HCT116 (cell line): ENCODE results near the gene ARHGEF10L. TPM values are rescaled to one million over a fixed set of nuclear protein-coding genes. Genes with fewer than 3 reads are reported as not detected.

Source experiments
- ATAC-seq: fragments of 200-7000 bp; cut with Tn5 transposase; 2 replicates; pipeline ENCODE4 v1.9.1; 2020; ENCODE audit warnings: mild to moderate bottlenecking, moderate library complexity
- BruUV-seq: library from RNA; stranded (reverse); fragments of 400-500 nt; replicated peaks from 2 replicates; lab custom pipeline; 2021; lab: Mats Ljungman, UMichigan
- CTCF ChIA-PET: fragments of 300-600 bp; sonication (Branson Sonifier 250); formaldehyde crosslinking; loops from one replicate; lab custom pipeline; 2021; ENCODE audit warnings: antibody characterized with exemption; lab: Charles Lee
- POLR2A ChIA-PET: fragments of 300-600, 350-600 bp; sonication (Branson Sonifier 250); formaldehyde crosslinking; loops from one replicate; lab custom pipeline; 2021; ENCODE audit warnings: antibody characterized with exemption; lab: Charles Lee
- RAD21 ChIA-PET, 2 experiments: fragments of 300-600 bp; sonication (Branson Sonifier 250); formaldehyde crosslinking; loops; one replicate each; lab custom pipeline; 2023; ENCODE audit warnings: low total read pairs in 2 of 2; ENCODE audit not compliant: uncharacterized antibody in 2 of 2, unreplicated experiment in 2 of 2, low non-redundant PET in 1 of 2; lab: Charles Lee
- DNase-seq: peaks from one replicate; pipeline ENCODE4 v3.0.0-alpha.2; 2010; ENCODE audit warnings: low read depth, low spot score
- H2AFZ ChIP-seq: fragments of 200-600 bp; shearing (Covaris generic), sonication (generic); 2 replicates; pipeline ENCODE4 v1.6.1; 2017; ENCODE audit warnings: low read depth, mixed run types, mixed read lengths, antibody characterized with exemption, low read length; ENCODE audit not compliant: poor library complexity, severe bottlenecking
- H3K27ac ChIP-seq: 2 replicates; pipeline ENCODE4 v1.5.1; 2012; ENCODE audit warnings: low read depth, low read length
- H3K27me3 ChIP-seq: fragments of 200-600 bp; sonication (generic); 2 replicates; pipeline ENCODE4 v1.6.1; 2016; ENCODE audit warnings: mixed run types, low read length, mixed read lengths; ENCODE audit not compliant: insufficient read depth
- H3K36me3 ChIP-seq, 2 experiments: fragments of 200-500 bp in 1 of 2; fragments of 200-600 bp in 1 of 2; sonication (Bioruptor generic) in 1 of 2; sonication (generic) in 1 of 2; 2 replicates each; pipeline versions ENCODE4 v1.5.1 to v1.6.1; 2014 to 2016; ENCODE audit warnings: low read length in 2 of 2, inconsistent platforms in 1 of 2, mixed read lengths in 1 of 2, mixed run types in 1 of 2; ENCODE audit not compliant: insufficient read depth in 2 of 2, control insufficient read depth in 1 of 2
- H3K4me1 ChIP-seq, 2 experiments: fragments of 200-600 bp in 1 of 2; sonication (generic) in 1 of 2; 2 replicates each; pipeline versions ENCODE4 v1.5.1 to v1.6.1; 2012 to 2017; ENCODE audit warnings: low read length in 2 of 2, inconsistent platforms in 1 of 2, mild to moderate bottlenecking in 1 of 2, mixed read lengths in 1 of 2, mixed run types in 1 of 2, moderate library complexity in 1 of 2; ENCODE audit not compliant: insufficient read depth in 2 of 2, control insufficient read depth in 1 of 2
- H3K4me2 ChIP-seq: fragments of 200-600 bp; sonication (generic); 2 replicates; pipeline ENCODE4 v1.6.1; 2017; ENCODE audit warnings: mixed run types, low read length, mixed read lengths
- H3K4me3 ChIP-seq, 2 experiments: fragments of 200-600 bp in 1 of 2; sonication (generic) in 1 of 2; replicated peaks in 1 of 2; 2 replicates each; pipeline ENCODE4 v1.5.1; 2011 to 2016; ENCODE audit warnings: low read length in 2 of 2, control low read depth in 1 of 2, low read depth in 1 of 2, mild to moderate bottlenecking in 1 of 2, mixed read lengths in 1 of 2, mixed run types in 1 of 2
- H3K79me2 ChIP-seq: fragments of 200-600 bp; sonication (generic); 2 replicates; pipeline ENCODE4 v1.6.1; 2017; ENCODE audit warnings: mild to moderate bottlenecking, mixed run types, low read length, moderate library complexity, mixed read lengths; ENCODE audit not compliant: insufficient read depth
- H3K9ac ChIP-seq: fragments of 200-600 bp; sonication (generic); 2 replicates; pipeline ENCODE4 v1.6.1; 2016; ENCODE audit warnings: low read length, mixed read lengths
- H3K9me2 ChIP-seq: fragments of 200-600 bp; sonication (generic), shearing (Covaris generic); 2 replicates; pipeline ENCODE4 v1.6.1; 2017; ENCODE audit warnings: mixed run types, mild to moderate bottlenecking, moderate library complexity; ENCODE audit not compliant: insufficient read depth
- H3K9me3 ChIP-seq, 2 experiments: fragments of 200-500 bp in 1 of 2; fragments of 200-600 bp in 1 of 2; sonication (Bioruptor generic) in 1 of 2; sonication (generic) in 1 of 2; 2 replicates each; pipeline ENCODE4 v1.6.1; 2014 to 2017; ENCODE audit warnings: low read length in 2 of 2, mixed read lengths in 2 of 2, inconsistent platforms in 1 of 2, low read depth in 1 of 2, mild to moderate bottlenecking in 1 of 2, mixed run types in 1 of 2, moderate library complexity in 1 of 2; ENCODE audit not compliant: control insufficient read depth in 1 of 2, insufficient read depth in 1 of 2
- H4K20me1 ChIP-seq: fragments of 200-600 bp; sonication (generic), shearing (Covaris generic); 2 replicates; pipeline ENCODE4 v1.6.1; 2017; ENCODE audit warnings: mixed run types, mild to moderate bottlenecking, moderate library complexity; ENCODE audit not compliant: insufficient read depth
- CBX3 ChIP-seq: IDR thresholded peaks from 2 replicates; pipeline ENCODE4 v1.6.1; 2012; ENCODE audit warnings: low read depth
- CEBPB ChIP-seq: IDR thresholded peaks from 2 replicates; pipeline ENCODE4 v1.6.1; 2012; ENCODE audit warnings: low read depth
- EGR1 ChIP-seq: IDR thresholded peaks from 2 replicates; pipeline ENCODE4 v1.6.1; 2012; ENCODE audit warnings: low read depth
- ELF1 ChIP-seq: IDR thresholded peaks from 2 replicates; pipeline ENCODE4 v1.6.1; 2012; ENCODE audit warnings: low read depth, borderline replicate concordance
- EZH2phosphoT487 ChIP-seq: fragments of 200-600 bp; IDR thresholded peaks from 2 replicates; pipeline ENCODE4 v1.6.1; 2018; ENCODE audit warnings: antibody characterized with exemption, borderline replicate concordance
- FOSL1 ChIP-seq: IDR thresholded peaks from 2 replicates; pipeline ENCODE4 v1.6.1; 2012; ENCODE audit warnings: low read depth
- POLR2AphosphoS5 ChIP-seq: IDR thresholded peaks from 2 replicates; pipeline ENCODE4 v1.6.1; 2011; ENCODE audit warnings: mild to moderate bottlenecking, low read depth, low read length, moderate library complexity
- RAD21 ChIP-seq: IDR thresholded peaks from 2 replicates; pipeline ENCODE4 v1.6.1; 2012; ENCODE audit warnings: low read depth, mild to moderate bottlenecking
- REST ChIP-seq: IDR thresholded peaks from 2 replicates; pipeline ENCODE4 v1.6.1; 2012; ENCODE audit warnings: low read depth
- SIN3A ChIP-seq: IDR thresholded peaks from 2 replicates; pipeline ENCODE4 v1.6.1; 2012; ENCODE audit warnings: low read depth
- SP1 ChIP-seq: IDR thresholded peaks from 2 replicates; pipeline ENCODE4 v1.6.1; 2012; ENCODE audit warnings: low read depth
- SRF ChIP-seq: IDR thresholded peaks from 2 replicates; pipeline ENCODE4 v1.6.1; 2012; ENCODE audit warnings: low read depth
- TCF7L2 ChIP-seq: IDR thresholded peaks from 2 replicates; pipeline ENCODE4 v1.7.0; 2011; ENCODE audit warnings: borderline replicate concordance, inconsistent platforms; ENCODE audit not compliant: insufficient read depth, insufficient read length; ENCODE audit errors: extremely low read depth
- YY1 ChIP-seq: IDR thresholded peaks from 2 replicates; pipeline ENCODE4 v1.6.1; 2011; ENCODE audit warnings: low read length, low read depth, moderate library complexity, mild to moderate bottlenecking; ENCODE audit not compliant: insufficient replicate concordance; ENCODE audit errors: extremely low read depth
- ZBTB33 ChIP-seq: IDR thresholded peaks from 2 replicates; pipeline ENCODE4 v1.6.1; 2011; ENCODE audit warnings: mild to moderate bottlenecking, low read length, moderate library complexity; ENCODE audit not compliant: insufficient replicate concordance; ENCODE audit errors: extremely low read depth
- ZFX ChIP-seq: fragments of 450-650 bp; IDR thresholded peaks from 2 replicates; pipeline ENCODE4 v1.6.1; 2017
- ZNF274 ChIP-seq: fragments of 200-500 bp; sonication (Bioruptor generic); IDR thresholded peaks from 2 replicates; pipeline ENCODE4 v1.6.1; 2014; ENCODE audit warnings: mild to moderate bottlenecking, low read depth, low read length, inconsistent platforms
- intact Hi-C: fragments of 100-400 bp; cut with micrococcal nuclease; formaldehyde crosslinking; loops from 2 replicates; pipeline ENCODE4 v1.10.0; 2022
- total RNA-seq: library from RNA; stranded (reverse); gene quantifications from one replicate; pipeline ENCODE4 v1.2.1, GENCODE V29; 2021; ENCODE audit not compliant: unreplicated experiment
- TF ChIP-seq, protein P1 (sequence below), 3 experiments: fragments of 200-600 bp in 1 of 3; sonication (generic) in 1 of 3; IDR thresholded peaks in 2 of 3; conservative IDR thresholded peaks in 1 of 3; 2 replicates each; pipeline ENCODE4 v1.5.1; 2012 to 2017; ENCODE audit warnings: low read depth in 2 of 3, low read length in 2 of 3, antibody characterized with exemption in 1 of 3, borderline replicate concordance in 1 of 3, control low read depth in 1 of 3, mild to moderate bottlenecking in 1 of 3, mixed read lengths in 1 of 3, mixed run types in 1 of 3, moderate library complexity in 1 of 3; ENCODE audit not compliant: insufficient read depth in 1 of 3
- TF ChIP-seq, protein P2 (sequence below): IDR thresholded peaks from 2 replicates; pipeline ENCODE4 v1.6.1; 2012

ARHGEF10L gene
- total RNA-seq, 1 experiment from 2014 or later: 14.7 TPM

DNA sequence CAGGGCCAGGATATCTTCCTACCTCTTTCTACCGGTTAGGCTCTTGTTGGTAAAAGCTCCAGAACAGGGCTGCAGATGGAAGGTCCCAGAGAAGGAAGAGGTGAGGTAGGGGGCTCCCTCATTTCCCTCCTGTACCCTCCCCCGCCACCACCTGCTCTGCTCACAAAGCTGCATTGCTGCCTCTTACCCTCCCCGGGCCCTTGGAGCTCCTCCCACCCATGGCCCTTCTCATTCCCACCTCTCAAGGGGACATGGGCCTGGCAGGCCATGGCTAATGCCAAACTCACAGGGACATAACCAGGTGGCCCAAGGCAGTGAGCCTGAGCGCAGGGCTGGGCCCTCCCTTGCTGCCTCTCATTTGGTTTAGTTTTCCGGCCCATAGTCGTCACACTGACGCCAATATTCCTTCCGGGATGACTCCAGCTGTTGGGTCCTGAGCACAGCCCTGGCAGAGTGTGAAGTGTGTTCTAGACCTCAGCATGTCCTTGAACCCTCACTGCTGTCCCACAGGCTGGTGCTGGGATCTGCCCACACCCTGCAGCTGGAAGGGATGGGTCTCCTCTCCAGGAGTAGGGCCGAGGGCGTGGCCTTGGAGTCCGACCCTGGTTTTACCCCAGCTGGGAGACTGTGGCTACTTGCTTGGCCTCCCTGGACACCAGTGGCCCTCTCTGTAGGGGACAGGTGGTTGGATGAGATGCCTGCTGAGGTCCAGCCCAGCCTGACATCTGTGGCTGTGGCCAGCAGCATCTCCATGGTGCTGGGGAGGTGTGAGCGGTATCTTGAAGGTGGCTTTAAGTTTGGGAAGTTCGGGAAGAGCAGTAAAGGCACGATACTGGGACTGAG lies 104.6 kb downstream of the ARHGEF10L start:
- Histone ChIP-seq H3K36me3 (0 out of 4 replicates have a peak, but pooled peaks cover 0 to 5% of the 10 kb centered on the region in 2 experiments), H3K9me2 (no peaks in the 10 kb centered on the region), H3K9ac (no peak overlapping the region), H3K4me1 (no peaks in the 10 kb centered on the region), H3K27me3 (no peaks in the 10 kb centered on the region)
- ChIA-PET POLR2A (no interaction called here), CTCF (no interaction called here)
- no peak for ATAC-seq
- TF ChIP-seq, protein P1, sequence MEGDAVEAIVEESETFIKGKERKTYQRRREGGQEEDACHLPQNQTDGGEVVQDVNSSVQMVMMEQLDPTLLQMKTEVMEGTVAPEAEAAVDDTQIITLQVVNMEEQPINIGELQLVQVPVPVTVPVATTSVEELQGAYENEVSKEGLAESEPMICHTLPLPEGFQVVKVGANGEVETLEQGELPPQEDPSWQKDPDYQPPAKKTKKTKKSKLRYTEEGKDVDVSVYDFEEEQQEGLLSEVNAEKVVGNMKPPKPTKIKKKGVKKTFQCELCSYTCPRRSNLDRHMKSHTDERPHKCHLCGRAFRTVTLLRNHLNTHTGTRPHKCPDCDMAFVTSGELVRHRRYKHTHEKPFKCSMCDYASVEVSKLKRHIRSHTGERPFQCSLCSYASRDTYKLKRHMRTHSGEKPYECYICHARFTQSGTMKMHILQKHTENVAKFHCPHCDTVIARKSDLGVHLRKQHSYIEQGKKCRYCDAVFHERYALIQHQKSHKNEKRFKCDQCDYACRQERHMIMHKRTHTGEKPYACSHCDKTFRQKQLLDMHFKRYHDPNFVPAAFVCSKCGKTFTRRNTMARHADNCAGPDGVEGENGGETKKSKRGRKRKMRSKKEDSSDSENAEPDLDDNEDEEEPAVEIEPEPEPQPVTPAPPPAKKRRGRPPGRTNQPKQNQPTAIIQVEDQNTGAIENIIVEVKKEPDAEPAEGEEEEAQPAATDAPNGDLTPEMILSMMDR (IDR thresholded peaks at IDR 0.05 in 2 of 3, conservative IDR thresholded peaks at IDR 0.05 in 1 of 3; ENCODE audit: borderline replicate concordance in 1 of 3, insufficient read depth in 1 of 3, low read depth in 2 of 3, low read length in 2 of 3): no peak
- TF ChIP-seq SIN3A (no peak), POLR2AphosphoS5 (no peak), EZH2phosphoT487 (no peak), EGR1 (no peak), ZNF274 (no peak), REST (no peak), SP1 (no peak), TCF7L2 (no peak), FOSL1 (no peak), CEBPB (no peak), CBX3 (no peak), SRF (no peak), ELF1 (no peak), ZBTB33 (no peak), ZFX (no peak), YY1 (no peak), RAD21 (no peak)
- TF ChIP-seq, protein P2, sequence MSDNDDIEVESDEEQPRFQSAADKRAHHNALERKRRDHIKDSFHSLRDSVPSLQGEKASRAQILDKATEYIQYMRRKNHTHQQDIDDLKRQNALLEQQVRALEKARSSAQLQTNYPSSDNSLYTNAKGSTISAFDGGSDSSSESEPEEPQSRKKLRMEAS: no peak
- TF ChIP-seq, all 23 proteins: peak for 0
- H2AFZ ChIP-seq: no peak overlapping the region
- intact Hi-C loops: no loop called here
- no peaks in the 10 kb centered on the region for H3K79me2 ChIP-seq
- BruUV-seq: no TSS peak
- H3K9me3 ChIP-seq: no peaks in the 10 kb centered on the region
- no peak overlapping the region for H3K27ac ChIP-seq
- DNase-seq: no peak
- no peak overlapping the region for H3K4me3 ChIP-seq
- RAD21 ChIA-PET: no interaction called here
- no peak overlapping the region for H3K4me2 ChIP-seq
- H4K20me1 ChIP-seq: no peaks in the 10 kb centered on the region
